ENCODE measurements around the gene DERL3.
A peak's percentile ranks its signal among the peaks of the same experiment; 100 is the strongest.

Gene DERL3

GRCh38 chr22:23801238-23801821 lies 37.5 kb downstream of the DERL3 start:
- DNase-seq, result no peak

GRCh38 chr22:23800297-23801237 lies 38.2 kb downstream of the DERL3 start:
- DNase-seq, result peak in 1 of 2 donors; percentile 49

- no peak for DNase-seq
Measured at GRCh38 chr22:23796461-23796860, 42.3 kb downstream of the DERL3 start.

- no peak for DNase-seq
Measured at GRCh38 chr22:23793326-23793725, 45.5 kb downstream of the DERL3 start.

- no peak for DNase-seq
Measured at GRCh38 chr22:23791738-23792645, 46.8 kb downstream of the DERL3 start.

- no peak for DNase-seq
Measured at GRCh38 chr22:23790819-23791737, 47.7 kb downstream of the DERL3 start.

DNA sequence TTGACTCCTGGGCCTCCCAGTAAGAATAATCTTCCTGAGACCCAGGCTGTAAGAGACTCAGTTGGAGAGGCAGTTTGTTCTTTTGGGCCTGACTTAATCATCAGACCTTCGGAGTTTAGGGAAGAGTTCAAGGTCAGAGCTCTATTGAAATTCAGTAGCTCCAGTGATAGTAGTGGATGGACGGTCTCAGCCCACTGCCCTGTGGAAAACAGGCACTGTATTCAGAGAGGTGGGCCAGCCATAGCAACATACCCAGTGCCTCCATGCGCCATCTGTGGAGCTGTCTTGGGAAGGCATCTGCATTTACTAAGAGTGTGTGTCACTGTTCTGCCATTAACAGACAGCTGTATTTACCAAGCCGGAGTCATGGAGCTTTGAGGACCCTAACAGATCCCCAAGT lies 49.2 kb downstream of the DERL3 start:
- no peak for DNase-seq

- no peak for DNase-seq
Measured at GRCh38 chr22:23789121-23789520, 49.7 kb downstream of the DERL3 start.

DNA sequence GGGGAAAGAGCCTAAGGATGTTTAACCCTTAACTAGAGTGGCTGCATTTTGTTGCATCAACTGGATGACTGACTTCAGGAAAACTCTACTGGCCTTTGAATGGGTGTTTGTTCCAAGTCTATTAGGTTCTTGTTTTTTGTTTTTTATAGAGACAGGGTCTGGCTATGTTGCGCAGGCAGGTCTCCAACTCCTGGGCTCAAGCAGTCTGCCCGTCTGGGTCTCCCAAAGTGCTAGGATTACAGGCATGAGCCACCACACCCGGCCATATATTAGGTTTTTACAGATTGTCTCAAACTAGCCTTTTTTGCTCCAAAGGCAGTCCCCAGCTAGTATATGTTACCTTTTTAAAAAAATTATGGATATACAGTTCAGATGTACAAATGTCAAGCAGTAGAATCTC lies 50.9 kb downstream of the DERL3 start:
- DNase-seq, result no peak

DNA sequence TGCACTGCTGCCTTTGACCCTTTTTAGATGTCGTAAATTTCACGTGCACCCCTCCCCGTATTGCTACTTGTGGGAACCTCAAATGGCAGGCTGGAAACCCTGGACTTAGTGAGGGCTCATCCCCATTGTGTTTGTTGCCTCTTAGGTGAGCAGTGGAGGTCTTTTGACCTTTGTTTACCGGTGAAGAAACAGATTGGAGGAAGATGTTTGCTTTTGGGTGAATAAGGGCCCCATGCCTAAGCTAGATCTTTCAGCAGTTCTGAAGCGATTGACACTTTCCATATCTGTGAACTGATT lies 51.3 kb downstream of the DERL3 start:
- no peak for DNase-seq

- peak; percentile 88 to 93 for DNase-seq
Measured at GRCh38 chr22:23786752-23787599, 51.8 kb downstream of the DERL3 start, which contains the start of gene SMARCB1. Gene SMARCB1 (plus strand): TSS chr22:23786966. CDS start chr22:23787170, 204 bp downstream.

DNA sequence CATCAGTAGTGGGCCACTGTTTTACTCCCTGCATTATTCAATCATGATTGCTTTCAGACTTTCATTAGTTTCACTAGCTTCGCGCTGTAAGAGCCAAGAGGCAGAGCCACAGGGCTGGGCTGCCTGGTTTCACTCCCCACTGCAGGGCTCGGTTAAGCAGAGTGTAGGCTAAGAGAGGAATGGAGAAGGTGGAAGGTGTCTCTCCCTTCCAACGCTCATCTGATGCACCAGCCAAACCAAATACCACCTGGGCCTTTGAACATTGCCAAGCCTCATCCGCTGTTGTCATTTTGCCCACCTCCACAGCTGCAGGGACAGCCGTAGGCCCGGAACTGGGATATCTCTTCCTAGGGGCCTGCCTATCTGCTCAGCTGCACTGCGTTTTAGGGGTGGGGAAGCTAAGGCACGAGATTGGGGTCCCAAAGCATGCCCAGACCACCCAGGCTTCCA lies 52.5 kb downstream of the DERL3 start:
- no peak for DNase-seq

Data from CD4-positive, alpha-beta T cell treated with Interleukin-4 for 1 hour (primary cell).